CD14-positive monocyte (primary cell): Measurements from ENCODE around the gene BMP4. TPM values are rescaled to one million over a fixed set of nuclear protein-coding genes. Genes with fewer than 3 reads are reported as not detected.

Experiments used
- DNase-seq, 3 donors: peaks; one replicate each; pipeline ENCODE4 v3.0.0-alpha.2; 2011 to 2022
- H2AFZ ChIP-seq: 2 replicates; pipeline ENCODE4 v1.6.0; 2012; ENCODE audit warnings: mild to moderate bottlenecking, low read depth, low read length, inconsistent platforms; ENCODE audit not compliant: insufficient read depth, poor library complexity, severe bottlenecking
- H3K27ac ChIP-seq, 2 donors: 1 replicate in 1 of 2; 2 replicates in 1 of 2; pipeline ENCODE4 v1.5.1; 2012 to 2013; ENCODE audit warnings: low read length in 2 of 2, control low read depth in 1 of 2, inconsistent platforms in 1 of 2, low read depth in 1 of 2, mild to moderate bottlenecking in 1 of 2
- H3K27me3 ChIP-seq, 2 donors: one replicate each; pipeline versions ENCODE4 v1.6.0 to v1.6.1; 2011 to 2013; ENCODE audit warnings: low read length in 2 of 2; ENCODE audit not compliant: control insufficient read depth in 2 of 2, insufficient read depth in 2 of 2
- H3K36me3 ChIP-seq, 2 donors: replicated peaks in 1 of 2; 1 replicate in 1 of 2; 2 replicates in 1 of 2; pipeline versions ENCODE4 v1.5.1 to v1.6.1; 2012 to 2013; ENCODE audit warnings: low read length in 2 of 2, control low read depth in 1 of 2, inconsistent platforms in 1 of 2, mild to moderate bottlenecking in 1 of 2; ENCODE audit not compliant: insufficient read depth in 2 of 2, control insufficient read depth in 1 of 2
- H3K4me1 ChIP-seq, 2 donors: 1 replicate in 1 of 2; 2 replicates in 1 of 2; pipeline versions ENCODE4 v1.5.1 to v1.6.1; 2012 to 2013; ENCODE audit warnings: low read length in 2 of 2, control low read depth in 1 of 2, inconsistent platforms in 1 of 2, mild to moderate bottlenecking in 1 of 2, moderate library complexity in 1 of 2; ENCODE audit not compliant: insufficient read depth in 2 of 2, control insufficient read depth in 1 of 2
- H3K4me2 ChIP-seq: replicated peaks from 2 replicates; pipeline ENCODE3; 2012; ENCODE audit warnings: low read length, moderate library complexity, mild to moderate bottlenecking; ENCODE audit not compliant: poor library complexity, severe bottlenecking; ENCODE audit errors: extremely low read depth
- H3K4me3 ChIP-seq, 3 experiments: fragments of 200-600 bp in 1 of 3; sonication (generic) in 1 of 3; replicated peaks in 1 of 3; 1 replicate in 2 of 3; 2 replicates in 1 of 3; pipeline ENCODE4 v1.5.1; 2011 to 2013; ENCODE audit warnings: low read length in 3 of 3, mild to moderate bottlenecking in 3 of 3, control low read depth in 2 of 3, low read depth in 2 of 3, inconsistent platforms in 1 of 3, moderate library complexity in 1 of 3
- H3K79me2 ChIP-seq: 2 replicates; pipeline ENCODE4 v1.6.0; 2012; ENCODE audit warnings: mild to moderate bottlenecking, control low read depth, inconsistent platforms, low read length, moderate library complexity; ENCODE audit not compliant: insufficient read depth
- H3K9ac ChIP-seq: 2 replicates; pipeline ENCODE4 v1.6.0; 2017; ENCODE audit warnings: low read length, mild to moderate bottlenecking; ENCODE audit not compliant: insufficient read depth, poor library complexity, severe bottlenecking
- H3K9me3 ChIP-seq, 2 donors: replicated peaks in 1 of 2; 1 replicate in 1 of 2; 2 replicates in 1 of 2; pipeline versions ENCODE4 v1.5.1 to v1.6.1; 2012 to 2013; ENCODE audit warnings: low read length in 2 of 2, control low read depth in 1 of 2; ENCODE audit not compliant: control insufficient read depth in 1 of 2, insufficient read depth in 1 of 2
- H4K20me1 ChIP-seq: 2 replicates; pipeline ENCODE4 v1.6.0; 2012; ENCODE audit warnings: mild to moderate bottlenecking, low read length, control low read depth, moderate library complexity; ENCODE audit not compliant: insufficient read depth
- H3K27ac Mint-ChIP-seq, 7 donors: one replicate each; pipeline ENCODE4 v1.8.0; 2020; ENCODE audit warnings: mild to moderate bottlenecking in 7 of 7, mixed read lengths in 7 of 7, moderate library complexity in 6 of 7, inconsistent platforms in 2 of 7
- H3K27me3 Mint-ChIP-seq, 3 donors: one replicate each; pipeline ENCODE4 v1.8.0; 2021 to 2022; ENCODE audit warnings: low read depth in 3 of 3, mild to moderate bottlenecking in 3 of 3, mixed read lengths in 3 of 3, moderate library complexity in 3 of 3, inconsistent platforms in 1 of 3
- H3K36me3 Mint-ChIP-seq, 2 donors: one replicate each; pipeline ENCODE4 v1.8.0; 2020; ENCODE audit warnings: mixed read lengths in 2 of 2, inconsistent platforms in 1 of 2, mild to moderate bottlenecking in 1 of 2
- H3K4me1 Mint-ChIP-seq: one replicate; pipeline ENCODE4 v1.8.0; 2020; ENCODE audit warnings: mild to moderate bottlenecking, mixed read lengths
- H3K4me3 Mint-ChIP-seq, 2 donors: one replicate each; pipeline ENCODE4 v1.8.0; 2020; ENCODE audit warnings: mild to moderate bottlenecking in 2 of 2, mixed read lengths in 2 of 2, moderate library complexity in 1 of 2
- H3K9me3 Mint-ChIP-seq, 7 donors: one replicate each; pipeline ENCODE4 v1.8.0; 2020 to 2022; ENCODE audit warnings: mixed read lengths in 7 of 7, mild to moderate bottlenecking in 6 of 7, moderate library complexity in 6 of 7, inconsistent platforms in 2 of 7
- CTCF ChIP-seq: fragments of 200-600 bp; IDR thresholded peaks from one replicate; pipeline ENCODE4 v1.8.0; 2022; ENCODE audit warnings: antibody characterized with exemption, mild to moderate bottlenecking
- WGBS: methylation state at CpG from one replicate; pipeline ENCODE4 v1.1.5; 2013; ENCODE audit warnings: missing lambda C conversion rate; ENCODE audit not compliant: insufficient coverage; 5-methylcytosine and 5-hydroxymethylcytosine counted together
- intact Hi-C, 2 donors: fragments of 100-400 bp; cut with micrococcal nuclease; formaldehyde crosslinking; loops; one replicate each; pipeline versions ENCODE4 v1.15.0 to v1.15.1; 2023
- polyA plus RNA-seq, 3 donors: library from polyadenylated mRNA; depleted of rRNA in 1 of 3; unstranded in 2 of 3; stranded (reverse) in 1 of 3; fragments of 300-500 nt in 2 of 3; fragments of >200 nt in 1 of 3; fragmentation: Illumina TruSeq in 2 of 3; gene quantifications; 1 replicate in 2 of 3; 2 replicates in 1 of 3; pipeline ENCODE4 v1.2.3, GENCODE V29; 2012 to 2021

BMP4 gene
- polyA plus RNA-seq, 3 donors, result 0.28 TPM; not detected in 2

- Histone ChIP-seq H3K9me3 (no peaks in the 10 kb centered on the region), H3K36me3 (no peaks in the 10 kb centered on the region), H3K4me2 (no peak overlapping the region), H3K4me3 (no peak overlapping the region), H3K4me1 (no peaks in the 10 kb centered on the region), H4K20me1 (no peaks in the 10 kb centered on the region), H3K79me2 (no peaks in the 10 kb centered on the region), H3K27ac (no peak overlapping the region), H2AFZ (no peak overlapping the region), H3K27me3 (peaks cover under 1 to 4% of the 10 kb centered on the region in 2 donors), H3K9ac (no peak overlapping the region)
- Mint-ChIP-seq H3K27ac (no peak overlapping the region), H3K4me1 (no peaks in the 10 kb centered on the region), H3K36me3 (no peaks in the 10 kb centered on the region), H3K9me3 (peaks cover 0 to 2% (median 0%) of the 10 kb centered on the region in 7 donors), H3K27me3 (peaks cover 0 to 2% (median 1%) of the 10 kb centered on the region in 3 donors), H3K4me3 (no peak overlapping the region)
- TF ChIP-seq CTCF, result no peak
- intact Hi-C loops, result no loop called here
- no peak for DNase-seq
- WGBS, result 95% methylated on average over 7 of the region's 7 CpGs
Observed at GRCh38 chr14:53938136-53938837, 18.3 kb downstream of the BMP4 start.

- Histone ChIP-seq H4K20me1 (no peaks in the 10 kb centered on the region), H3K9ac (no peak overlapping the region), H3K36me3 (no peaks in the 10 kb centered on the region), H3K27ac (no peak overlapping the region), H3K27me3 (no peaks in the 10 kb centered on the region), H3K4me3 (no peak overlapping the region), H2AFZ (no peak overlapping the region), H3K79me2 (no peaks in the 10 kb centered on the region), H3K4me2 (no peak overlapping the region), H3K4me1 (no peaks in the 10 kb centered on the region), H3K9me3 (no peaks in the 10 kb centered on the region)
- H3K4me3 Mint-ChIP-seq, result no peak overlapping the region
- no peak for TF ChIP-seq CTCF
- intact Hi-C loops, result no loop called here
- H3K9me3 Mint-ChIP-seq, result peaks cover 0 to 2% (median 0%) of the 10 kb centered on the region in 7 donors
- peaks cover 0 to 2% (median 1%) of the 10 kb centered on the region in 3 donors for H3K27me3 Mint-ChIP-seq
- H3K27ac Mint-ChIP-seq, result no peak overlapping the region
- DNase-seq, result no peak
- no CpG with 5 or more reads among the region's 7 CpGs for WGBS
- H3K36me3 Mint-ChIP-seq, result no peaks in the 10 kb centered on the region
- H3K4me1 Mint-ChIP-seq, result no peaks in the 10 kb centered on the region
Observed at GRCh38 chr14:53934778-53935414, 21.7 kb downstream of the BMP4 start.
